Measurements from ENCODE around the gene GHRL.

Gene GHRL

GRCh38 chr3:10238345-10239183 lies 54.2 kb downstream of the GHRL start:
- DNase-seq, result no peak
